Mesodermal cell (in vitro differentiated cells): ENCODE measurements around the gene LRRC4.
A peak's percentile ranks its signal among the peaks of the same experiment; 100 is the strongest.

ENCODE experiments used
- H3K27ac ChIP-seq: 2 replicates; pipeline ENCODE4 v1.7.0; 2013; ENCODE audit warnings: mild to moderate bottlenecking, low read depth, low read length, moderate library complexity; ENCODE audit not compliant: severe bottlenecking
- H3K36me3 ChIP-seq: 2 replicates; pipeline ENCODE4 v1.7.1; 2013; ENCODE audit warnings: mild to moderate bottlenecking, low read length, moderate library complexity; ENCODE audit not compliant: control insufficient read depth, insufficient read depth
- H3K4me1 ChIP-seq: one replicate; pipeline ENCODE4 v1.7.1; 2013; ENCODE audit warnings: mild to moderate bottlenecking, low read length; ENCODE audit not compliant: insufficient read depth, control insufficient read depth, poor library complexity, severe bottlenecking
- H3K4me3 ChIP-seq: 2 replicates; pipeline ENCODE4 v1.7.0; 2013; ENCODE audit warnings: low read length, control low read depth, mild to moderate bottlenecking; ENCODE audit not compliant: insufficient read depth, poor library complexity, severe bottlenecking; ENCODE audit errors: extremely low read depth
- H3K9me3 ChIP-seq: 2 replicates; pipeline ENCODE4 v1.7.1; 2013; ENCODE audit warnings: mild to moderate bottlenecking, low read length, moderate library complexity; ENCODE audit not compliant: control insufficient read depth
- WGBS, 2 experiments: methylation state at CpG; one replicate each; pipeline ENCODE4 v1.1.5; 2013; ENCODE audit warnings: missing lambda C conversion rate in 2 of 2; ENCODE audit not compliant: insufficient coverage in 2 of 2; 5-methylcytosine and 5-hydroxymethylcytosine counted together

Gene LRRC4

DNA sequence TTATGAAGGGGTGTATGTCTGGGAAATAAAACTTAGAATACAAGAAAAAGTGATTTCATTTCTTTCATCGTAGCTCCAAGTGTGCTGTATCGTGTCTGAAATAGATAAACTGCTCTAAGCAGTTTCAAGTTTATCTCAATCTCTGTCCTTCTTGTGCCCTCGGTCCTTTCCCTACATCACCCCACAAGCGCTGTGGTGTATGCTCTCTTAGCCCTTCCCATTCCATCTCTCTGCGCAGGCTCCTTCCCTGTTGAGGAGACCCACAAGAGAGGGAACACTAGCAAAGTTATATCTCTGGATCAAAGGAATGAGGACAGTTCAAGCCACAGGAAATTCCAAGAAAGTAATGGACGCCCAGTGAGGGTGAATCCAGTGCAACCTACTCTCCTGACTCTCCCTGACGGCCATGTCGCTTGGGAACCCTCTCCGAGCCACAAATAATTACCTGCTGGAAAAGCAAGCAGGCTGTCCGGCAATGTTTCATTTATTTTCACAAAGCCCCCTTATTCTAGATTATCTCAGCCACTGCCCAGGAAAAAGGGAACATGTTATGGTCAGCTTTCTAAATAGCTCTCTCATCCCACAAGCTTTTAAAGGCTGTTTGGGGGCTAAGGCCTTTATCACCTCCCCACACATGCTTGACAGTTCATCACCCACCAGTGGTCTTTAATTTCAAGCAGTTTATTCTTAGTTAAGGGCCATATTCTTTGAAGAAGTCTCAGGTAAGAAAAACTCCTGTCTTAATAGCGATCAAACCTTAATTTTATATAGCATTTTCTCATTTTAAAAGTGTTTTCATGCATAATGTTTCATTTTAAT, 34.8 kb downstream of the LRRC4 start:
- Histone ChIP-seq H3K27ac (peak overlapping the region; percentile 83), H3K9me3 (no peaks in the 10 kb centered on the region), H3K36me3 (peaks cover 65% of the 10 kb centered on the region), H3K4me3 (no peak overlapping the region), H3K4me1 (peaks cover 41% of the 10 kb centered on the region)
- WGBS, 2 experiments, result 92 to 96% methylated on average over 5 to 9 of the region's 11 CpGs

DNA sequence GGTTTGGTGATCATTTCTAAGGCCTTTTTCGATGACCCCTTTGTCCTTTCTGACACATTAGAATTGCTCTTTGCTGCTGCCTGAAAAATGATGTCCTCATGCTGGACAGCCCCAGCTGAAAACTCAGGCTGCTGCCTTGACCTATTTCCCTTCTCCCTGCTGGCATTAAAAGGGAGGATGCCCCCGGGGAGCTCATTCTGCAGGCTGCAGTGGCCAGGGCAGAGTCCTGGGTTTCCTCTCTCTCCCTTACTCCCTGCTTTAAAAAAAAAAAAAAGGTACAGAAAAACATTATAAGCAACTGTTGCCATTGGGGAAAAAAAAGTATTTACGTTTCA, 35.4 kb downstream of the LRRC4 start:
- peak overlapping the region; percentile 83 for H3K27ac ChIP-seq
- peaks cover 65% of the 10 kb centered on the region for H3K36me3 ChIP-seq
- WGBS, 2 experiments, result 83 to 88% methylated on average over 1 to 2 of the region's 3 CpGs

DNA sequence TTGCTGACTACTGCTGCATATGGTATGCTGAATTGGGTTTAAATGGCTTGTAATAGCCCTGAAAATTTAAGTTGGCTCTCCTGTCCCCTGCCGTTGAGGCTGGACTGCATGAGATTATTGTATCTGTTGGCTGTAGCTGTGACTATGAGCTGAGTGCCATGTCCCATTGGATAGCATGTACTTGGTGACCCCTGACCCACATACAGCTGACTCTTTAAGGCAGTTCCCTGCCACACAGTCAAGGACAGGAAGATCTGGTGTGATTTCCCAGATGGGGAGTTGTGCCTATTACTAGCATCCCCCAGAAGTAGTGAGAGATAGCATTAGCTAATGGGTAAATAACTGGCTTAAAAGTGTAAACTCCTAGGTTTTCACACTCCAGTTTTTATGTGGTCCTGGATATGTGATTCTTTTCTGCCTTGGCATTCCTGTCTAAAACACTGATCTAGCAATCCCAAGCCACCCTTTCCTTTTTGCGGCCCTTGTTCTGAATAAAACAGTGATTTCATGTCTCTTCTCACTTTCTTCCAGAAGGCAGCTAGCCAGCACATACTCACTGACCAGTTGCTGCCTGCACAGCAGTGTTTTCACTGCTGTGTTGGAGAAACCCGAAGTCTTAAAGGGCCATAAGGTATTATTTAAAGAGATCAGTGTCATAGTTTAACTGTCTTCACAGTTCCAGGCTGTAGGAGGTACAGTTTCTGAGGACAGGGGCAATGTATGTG, 35.9 kb downstream of the LRRC4 start:
- no peak overlapping the region for H3K4me3 ChIP-seq
- H3K9me3 ChIP-seq, result no peaks in the 10 kb centered on the region
- peak overlapping the region; percentile 83 for H3K27ac ChIP-seq
- WGBS, 2 experiments, result 73 to 88% methylated on average over 2 of the region's 3 CpGs
- H3K4me1 ChIP-seq, result peaks cover 41% of the 10 kb centered on the region
- H3K36me3 ChIP-seq, result peaks cover 63% of the 10 kb centered on the region

More for the DNA sequence above, 35.4 kb downstream of the LRRC4 start:
- H3K4me3 ChIP-seq, result no peak overlapping the region
- peaks cover 41% of the 10 kb centered on the region for H3K4me1 ChIP-seq
- H3K9me3 ChIP-seq, result no peaks in the 10 kb centered on the region

DNA sequence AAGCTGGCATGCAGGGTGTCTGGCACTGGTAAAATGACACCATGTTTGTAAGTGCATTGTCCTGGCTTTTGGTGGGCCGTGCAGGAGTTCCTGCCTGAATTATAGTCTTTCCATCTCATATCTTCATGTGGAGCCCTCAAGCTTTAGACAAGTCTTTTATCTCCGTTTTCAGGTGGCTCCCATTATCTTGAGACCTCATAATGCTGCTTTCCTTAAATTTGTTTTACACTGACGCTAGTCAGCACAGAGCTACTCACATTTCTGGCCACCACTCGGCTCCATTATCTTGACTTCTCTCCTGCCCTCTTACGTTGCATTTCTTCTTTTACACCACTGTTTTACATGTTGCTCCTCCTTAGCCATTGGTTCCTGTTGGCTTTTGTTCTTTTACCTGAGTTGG, 37.2 kb downstream of the LRRC4 start:
- Histone ChIP-seq H3K27ac (no peak overlapping the region), H3K4me1 (peaks cover 41% of the 10 kb centered on the region), H3K9me3 (no peaks in the 10 kb centered on the region), H3K4me3 (no peak overlapping the region), H3K36me3 (peaks cover 62% of the 10 kb centered on the region)
- 85 to 94% methylated on average over 5 of the region's 5 CpGs for WGBS, 2 experiments

DNA sequence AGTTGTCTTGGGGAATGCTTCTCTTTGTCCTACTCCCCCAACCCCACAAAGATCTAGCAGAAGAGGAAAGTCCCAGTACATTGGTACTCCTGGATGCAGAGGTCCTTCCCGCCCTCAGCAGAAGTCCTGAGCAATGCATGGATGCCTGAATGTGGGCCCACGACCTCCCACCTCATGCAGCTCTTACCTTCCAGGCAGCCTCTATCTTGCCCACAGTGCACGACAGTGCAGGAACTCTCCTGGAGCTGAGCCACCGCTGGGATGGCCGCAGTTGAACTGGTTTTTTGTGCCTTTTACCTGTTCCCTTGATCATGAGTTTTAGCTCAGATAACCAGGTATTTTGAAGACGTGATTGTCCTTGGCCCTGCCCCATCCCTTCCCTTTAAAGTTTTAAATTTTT, 37.9 kb downstream of the LRRC4 start:
- Histone ChIP-seq H3K4me3 (no peak overlapping the region), H3K27ac (no peak overlapping the region), H3K9me3 (no peaks in the 10 kb centered on the region), H3K36me3 (peaks cover 59% of the 10 kb centered on the region), H3K4me1 (peaks cover 41% of the 10 kb centered on the region)
- 94 to 95% methylated on average over 6 of the region's 6 CpGs for WGBS, 2 experiments

DNA sequence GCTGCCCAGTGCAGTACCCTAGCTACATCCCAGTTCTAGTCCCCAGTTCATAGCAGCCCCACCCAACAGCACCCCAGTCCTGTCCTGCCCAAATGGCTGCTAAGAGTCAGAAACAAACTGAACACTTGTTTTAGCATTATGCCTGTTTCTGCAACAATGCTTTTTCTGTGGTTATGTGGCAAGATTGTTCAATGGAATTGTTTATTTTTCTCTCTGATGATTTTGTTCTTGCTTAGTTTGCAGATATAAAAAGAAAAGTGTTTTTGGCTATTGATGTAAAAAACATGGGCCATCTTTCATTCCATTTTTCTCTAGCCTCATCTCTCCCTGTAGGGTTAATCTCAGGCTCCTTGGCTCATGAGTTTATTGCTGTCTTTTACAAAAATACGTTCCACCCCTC, 42.5 kb downstream of the LRRC4 start:
- Histone ChIP-seq H3K9me3 (no peaks in the 10 kb centered on the region), H3K36me3 (peaks cover 50% of the 10 kb centered on the region), H3K4me3 (no peak overlapping the region), H3K27ac (no peak overlapping the region), H3K4me1 (peaks cover 9% of the 10 kb centered on the region)
- 100% methylated on average over 1 of the region's 1 CpG for WGBS, 2 experiments

DNA sequence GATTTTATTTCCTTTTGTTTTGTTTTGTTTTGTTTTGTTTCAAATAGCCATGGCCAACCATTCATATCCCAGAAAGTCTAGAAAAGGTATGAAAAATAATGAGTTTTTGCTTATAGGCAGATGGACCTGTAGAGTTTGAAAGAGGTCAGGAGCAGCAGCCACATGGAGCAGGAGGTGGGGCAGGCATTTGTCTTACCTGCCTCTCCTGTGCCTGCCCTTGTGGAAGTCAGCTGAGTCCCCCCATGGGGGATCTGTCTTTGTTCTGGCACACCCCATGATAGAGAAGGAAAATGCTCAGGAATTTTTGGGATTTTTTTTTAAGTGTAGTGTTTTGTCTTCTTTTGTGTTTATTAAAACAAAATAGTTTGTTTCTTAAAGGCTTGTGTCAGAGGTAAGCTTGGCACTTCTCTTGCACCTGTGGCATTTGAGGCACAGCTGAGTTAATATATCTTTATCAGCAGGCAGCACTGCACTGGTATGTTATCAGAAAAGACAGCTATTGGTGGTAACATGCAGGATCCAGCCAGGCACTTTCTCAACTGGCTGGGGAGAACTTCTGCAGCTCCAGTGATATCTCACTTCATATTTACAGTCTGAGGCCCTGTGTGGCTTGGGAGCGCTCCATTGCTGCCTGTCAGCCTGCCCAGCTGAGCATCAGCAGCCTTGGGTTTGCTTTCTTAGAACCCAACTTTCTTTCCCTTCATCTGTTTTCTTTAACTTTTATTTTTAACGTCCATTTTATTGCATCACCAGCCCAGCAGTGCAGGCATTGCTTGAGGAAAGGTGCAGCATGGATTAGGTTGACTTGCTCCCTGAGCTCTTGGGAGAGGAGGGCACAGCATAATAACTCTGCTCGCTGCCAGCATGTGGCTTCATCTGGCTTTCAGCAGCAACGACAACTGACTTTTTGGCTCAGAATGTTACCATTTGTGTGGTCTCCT, 44.4 kb downstream of the LRRC4 start:
- Histone ChIP-seq H3K4me1 (peaks cover 14% of the 10 kb centered on the region), H3K36me3 (peaks cover 31% of the 10 kb centered on the region), H3K4me3 (no peak overlapping the region), H3K27ac (no peak overlapping the region), H3K9me3 (no peaks in the 10 kb centered on the region)
- 67 to 97% methylated on average over 3 to 4 of the region's 4 CpGs for WGBS, 2 experiments

DNA sequence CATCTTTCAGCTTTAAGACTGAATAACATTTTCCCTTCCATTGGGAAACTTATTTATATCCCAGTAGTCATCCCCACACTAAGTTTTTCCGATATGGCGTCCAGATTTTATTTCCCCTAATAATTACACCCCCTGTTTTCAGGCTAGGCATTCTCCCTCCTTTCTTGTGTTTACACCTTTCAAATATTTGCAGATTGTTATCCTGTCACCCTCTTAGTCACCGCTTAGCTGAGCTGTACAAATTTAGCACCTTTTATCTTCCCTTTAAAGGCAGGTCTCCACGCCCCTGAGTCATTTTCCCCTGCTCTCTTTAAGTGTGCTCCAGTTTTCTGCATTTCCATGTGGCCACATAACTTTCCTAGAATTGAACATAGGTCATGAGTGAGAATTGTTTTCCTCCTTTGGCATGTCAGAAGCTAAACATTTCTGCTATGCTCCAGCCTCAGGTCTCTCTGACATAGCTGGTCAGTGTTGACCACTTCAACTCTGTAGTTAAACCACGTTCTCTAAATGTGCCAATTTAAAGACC, 47.4 kb downstream of the LRRC4 start:
- 100% methylated on average over 3 to 4 of the region's 5 CpGs for WGBS, 2 experiments
- Histone ChIP-seq H3K36me3 (peaks cover 20% of the 10 kb centered on the region), H3K4me1 (peaks cover 14% of the 10 kb centered on the region), H3K4me3 (no peak overlapping the region), H3K27ac (no peak overlapping the region), H3K9me3 (peaks cover 4% of the 10 kb centered on the region)

DNA sequence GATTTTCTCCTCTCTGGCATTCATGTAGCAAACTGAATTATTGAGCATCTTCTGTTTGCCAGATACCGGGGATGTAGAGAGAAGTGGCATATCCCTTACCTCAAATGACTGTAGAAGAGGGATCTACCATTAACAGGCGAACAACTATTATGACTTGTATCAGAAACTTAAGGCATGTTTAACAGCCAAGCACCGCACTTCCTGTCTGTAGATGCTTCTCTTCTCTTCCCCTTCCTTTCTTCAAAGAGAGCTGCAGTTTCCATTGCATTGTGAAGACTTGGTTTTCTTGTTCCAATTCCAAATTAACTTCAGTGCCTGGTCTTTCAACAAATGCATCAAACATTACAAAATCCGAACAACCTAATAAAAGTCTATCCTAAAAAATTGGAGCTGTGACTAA, 49.3 kb downstream of the LRRC4 start:
- Histone ChIP-seq H3K4me3 (no peak overlapping the region), H3K9me3 (peaks cover 14% of the 10 kb centered on the region), H3K36me3 (peaks cover 38% of the 10 kb centered on the region), H3K27ac (no peak overlapping the region), H3K4me1 (peaks cover 14% of the 10 kb centered on the region)
- 94 to 100% methylated on average over 3 to 4 of the region's 4 CpGs for WGBS, 2 experiments

DNA sequence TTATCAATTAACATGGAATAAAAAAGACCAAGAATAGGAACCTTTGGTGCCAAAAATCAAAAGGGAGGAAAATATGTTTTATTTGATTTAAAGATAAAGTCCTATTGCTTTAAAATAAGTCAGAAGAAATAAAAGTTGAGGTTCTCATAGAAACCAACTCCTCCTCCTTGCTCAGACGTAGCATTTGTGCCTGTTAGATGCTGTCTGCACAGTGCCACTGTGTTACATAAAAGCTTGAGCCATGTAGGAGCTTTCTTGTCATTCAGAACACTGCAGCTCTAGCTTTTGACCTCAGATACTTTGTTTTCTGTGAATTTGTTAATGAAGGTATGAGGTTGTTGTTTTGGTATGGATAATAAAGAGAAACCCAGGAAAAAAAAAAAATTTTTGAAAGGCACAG, 50.3 kb downstream of the LRRC4 start:
- Histone ChIP-seq H3K4me1 (peaks cover 14% of the 10 kb centered on the region), H3K4me3 (no peak overlapping the region), H3K9me3 (peaks cover 14% of the 10 kb centered on the region), H3K27ac (no peak overlapping the region), H3K36me3 (peaks cover 49% of the 10 kb centered on the region)
- WGBS, 2 experiments, result 83 to 100% methylated on average over 1 of the region's 1 CpG
